Stimulated activated CD8-positive, alpha-beta memory T cell treated with anti-CD3 and anti-CD28 coated beads, Interleukin-7, amount 100 ng/mL, for 1 hour (primary cell): ENCODE results near the gene TEKT5.
"Not testable (repeated sequence)": the region's sequence is repeated elsewhere in the genome, so short reads cannot be mapped to it uniquely, and the experiment has no call there.

Experiments
- DNase-seq, 2 donors: peaks; one replicate each; pipeline ENCODE4 v3.0.0-alpha.2; 2020; ENCODE audit warnings: low read depth in 2 of 2

Gene TEKT5

DNA sequence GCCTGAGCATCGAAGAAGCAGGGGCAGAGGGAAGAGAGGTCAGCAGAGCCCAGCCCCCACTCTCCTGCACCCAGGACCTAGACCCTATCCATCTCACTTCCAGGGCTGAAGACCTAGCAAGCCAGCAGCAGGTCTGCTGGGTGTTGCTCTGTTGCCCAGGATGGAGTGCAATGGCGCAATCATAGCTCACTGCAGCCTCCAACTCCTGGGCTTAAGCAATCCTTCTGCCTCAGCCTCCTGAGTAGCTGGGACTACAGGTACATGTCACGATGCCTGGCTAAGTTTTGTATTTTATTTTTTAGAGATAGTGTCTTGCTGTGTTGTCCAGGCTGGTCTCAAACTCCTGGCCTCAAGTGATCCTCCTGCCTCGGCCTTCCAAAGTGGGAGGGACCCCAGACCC, 61.3 kb downstream of the TEKT5 start:
- DNase-seq, result not testable (repeated sequence)

DNA sequence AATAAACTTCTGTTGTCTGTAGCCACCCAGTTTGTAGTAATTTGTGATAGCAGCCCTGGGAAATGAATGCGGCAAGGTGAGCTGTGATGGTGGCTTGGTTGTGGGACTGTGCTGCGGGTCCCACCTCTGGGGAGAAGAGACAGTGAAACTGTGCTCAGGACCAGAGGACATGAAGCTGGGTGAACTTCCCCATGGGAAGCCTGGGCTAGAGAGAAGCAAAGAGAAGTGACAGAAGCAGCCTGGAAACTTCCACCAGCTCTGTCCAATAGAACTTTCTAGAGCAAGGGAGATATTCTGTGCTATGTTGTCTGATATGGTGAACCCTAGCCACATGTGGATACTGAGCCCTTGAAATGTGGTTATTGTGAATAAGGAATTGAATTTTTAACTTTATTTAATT, 62.8 kb downstream of the TEKT5 start:
- DNase-seq, result no peak

DNA sequence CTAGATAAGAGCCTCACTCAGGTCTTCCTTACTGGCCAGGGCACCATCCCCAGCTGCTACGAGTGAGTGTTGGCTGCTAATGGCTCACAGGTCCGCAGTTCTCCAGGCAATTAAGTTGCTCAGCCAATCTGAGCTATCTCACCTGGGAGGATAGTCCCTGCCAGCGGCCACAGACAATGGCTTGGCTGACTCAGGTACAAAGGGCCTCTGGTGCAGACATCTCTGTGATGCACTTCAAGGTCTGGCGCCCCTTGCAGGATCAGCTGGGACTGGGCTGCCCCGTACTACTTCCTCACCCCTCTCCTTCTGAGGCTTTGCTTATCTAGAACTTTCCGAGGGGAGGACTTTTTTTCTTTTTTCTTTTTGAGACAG, 65.2 kb downstream of the TEKT5 start:
- no peak for DNase-seq

DNA sequence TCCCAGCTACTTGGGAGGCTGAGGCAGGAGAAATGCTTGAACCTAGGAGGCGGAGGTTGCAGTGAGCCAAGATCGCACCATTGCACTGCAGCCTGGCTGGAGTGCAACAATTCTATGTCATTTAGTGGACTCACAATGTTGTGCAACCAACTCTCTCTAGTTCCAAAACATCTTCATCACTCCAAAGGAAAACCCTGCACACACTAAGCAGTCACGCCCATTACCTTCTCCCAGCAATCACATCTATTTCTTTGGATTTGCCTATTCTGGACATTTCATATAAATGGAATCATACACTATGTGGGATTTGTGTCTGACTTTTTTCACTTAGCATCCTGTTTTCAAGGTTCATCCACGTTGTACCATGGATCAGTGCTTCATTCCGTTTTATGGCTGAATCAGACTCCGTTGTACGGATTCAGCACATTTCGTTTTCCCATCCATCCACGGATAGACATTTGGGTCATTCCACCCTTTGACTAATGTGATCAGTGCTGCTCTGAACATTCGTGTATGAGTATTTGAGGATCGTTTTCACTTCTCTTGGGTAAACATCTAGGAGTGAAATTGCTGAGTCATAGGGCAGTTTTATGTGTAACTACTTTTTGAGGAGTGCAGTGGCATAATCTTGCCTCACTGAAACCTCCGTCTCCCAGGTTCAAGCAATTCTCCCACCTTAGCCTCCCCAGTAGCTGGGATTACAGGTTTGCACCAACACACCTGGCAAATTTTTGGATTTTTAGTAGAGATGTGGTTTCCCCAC, 69.0 kb downstream of the TEKT5 start:
- no peak for DNase-seq

DNA sequence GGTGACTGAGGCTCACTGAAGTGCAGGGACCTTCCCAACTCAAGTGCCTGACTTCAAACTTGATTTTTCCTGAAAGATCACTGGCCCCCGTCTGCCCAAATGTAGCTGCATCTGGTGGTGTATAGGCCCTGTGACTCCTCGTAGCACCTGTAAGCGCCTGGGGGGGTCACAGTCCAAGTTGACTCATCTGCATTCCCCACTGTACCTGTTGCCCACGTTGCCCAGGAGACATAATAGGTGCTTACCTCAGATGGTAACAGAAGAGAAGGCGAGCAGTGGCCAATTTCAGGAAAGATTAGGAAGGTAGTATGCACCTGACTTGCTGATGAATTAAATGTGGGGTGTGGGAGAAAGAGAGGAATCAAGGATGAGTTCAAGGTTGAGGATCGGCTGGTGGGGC, 70.2 kb downstream of the TEKT5 start:
- DNase-seq, result no peak

DNA sequence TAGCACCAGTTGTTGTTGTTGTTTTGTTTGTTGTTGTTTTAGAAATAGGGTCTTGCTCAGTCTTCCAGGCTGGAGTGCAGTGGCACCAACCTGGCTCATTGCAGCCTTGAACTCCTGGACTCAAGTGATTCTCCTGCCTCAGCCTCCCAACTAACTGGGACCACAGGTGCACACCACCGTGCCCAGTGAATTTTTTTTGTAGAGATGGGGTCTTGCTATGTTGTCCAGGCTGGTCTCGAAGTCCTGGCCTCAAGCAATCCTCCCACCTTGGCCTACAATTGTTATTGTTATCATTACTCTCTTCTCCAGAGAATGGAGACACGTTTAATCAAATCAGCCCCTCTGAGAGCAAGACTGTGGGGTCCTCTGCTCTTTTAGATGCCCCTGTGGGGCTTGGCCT, 71.7 kb downstream of the TEKT5 start:
- DNase-seq, result no peak

DNA sequence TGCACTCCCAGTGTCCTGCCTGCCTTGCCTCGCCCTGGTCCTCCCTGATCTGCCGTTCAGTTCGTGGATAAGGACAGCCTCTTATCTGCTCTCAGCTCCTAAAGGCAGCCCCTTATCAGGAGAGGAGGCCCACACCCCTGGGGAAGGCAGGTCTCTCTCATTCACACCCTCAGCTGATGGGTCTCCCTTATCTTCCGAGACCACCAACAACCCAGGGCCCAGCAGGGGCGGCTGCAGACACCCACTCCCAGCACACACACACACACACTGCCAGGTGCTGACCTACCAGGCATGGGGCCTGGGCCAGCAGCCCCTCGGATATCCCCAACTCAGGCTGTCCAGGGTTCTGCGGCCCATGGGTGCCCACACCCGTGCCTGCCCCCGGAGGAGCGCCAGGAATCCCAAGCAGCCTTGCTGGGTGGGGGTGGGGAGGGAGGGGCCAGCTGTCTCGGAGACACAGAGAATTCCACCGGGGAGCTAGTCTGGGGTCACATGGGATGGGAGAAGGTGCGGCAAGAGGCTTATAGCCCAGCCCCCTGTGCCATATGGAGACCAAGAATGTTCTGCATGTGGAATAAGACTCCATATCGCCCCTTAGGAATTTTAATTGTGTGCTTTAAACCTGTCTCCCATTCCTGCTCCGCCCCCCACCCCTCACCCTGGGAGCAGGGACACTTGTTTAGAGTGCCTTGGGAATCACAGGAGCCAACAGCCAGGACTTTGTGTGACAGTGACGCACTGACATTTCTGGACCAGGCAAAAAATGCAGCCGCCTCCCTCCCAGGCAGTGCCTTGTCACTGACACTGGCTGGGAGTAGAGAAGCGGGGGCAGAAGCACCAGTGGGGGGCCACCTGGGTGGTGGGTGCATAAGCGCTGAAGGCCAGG, 72.5 kb downstream of the TEKT5 start:
- no peak for DNase-seq

DNA sequence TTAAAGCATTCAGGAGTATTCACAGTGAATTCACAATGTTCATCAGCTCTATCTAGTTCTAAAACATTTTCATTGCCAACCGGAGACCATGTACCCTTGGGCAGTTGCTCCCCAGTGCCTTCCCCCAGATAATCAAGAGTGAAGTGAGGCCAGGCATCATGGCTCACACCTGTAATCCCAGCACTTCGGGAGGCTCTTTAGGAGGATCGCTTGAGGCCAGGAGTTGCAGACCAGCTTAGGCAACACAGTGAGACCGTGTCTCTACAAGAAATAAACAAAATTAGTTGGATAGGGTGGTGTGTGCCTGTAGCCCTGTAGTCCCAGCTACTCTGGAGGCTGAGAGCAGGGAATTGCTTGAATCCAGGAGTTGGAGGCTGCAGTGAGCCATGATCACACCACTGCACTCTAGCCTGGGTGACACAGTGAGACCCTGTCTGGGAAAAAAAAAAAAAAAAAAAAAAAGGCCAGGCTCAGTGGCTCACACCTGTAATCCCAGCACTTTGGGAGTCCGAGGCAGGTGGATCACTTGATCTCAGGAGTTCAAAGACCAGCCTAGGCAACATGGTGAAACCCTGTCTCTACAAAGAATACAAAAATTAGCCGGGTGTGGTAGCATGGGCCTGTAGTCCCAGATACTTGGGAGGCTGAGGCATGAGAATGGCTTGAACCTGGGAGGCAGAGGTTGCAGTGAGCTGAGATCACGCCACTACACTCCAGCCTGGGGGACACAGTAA, 73.3 kb downstream of the TEKT5 start:
- DNase-seq, result not testable (repeated sequence)

DNA sequence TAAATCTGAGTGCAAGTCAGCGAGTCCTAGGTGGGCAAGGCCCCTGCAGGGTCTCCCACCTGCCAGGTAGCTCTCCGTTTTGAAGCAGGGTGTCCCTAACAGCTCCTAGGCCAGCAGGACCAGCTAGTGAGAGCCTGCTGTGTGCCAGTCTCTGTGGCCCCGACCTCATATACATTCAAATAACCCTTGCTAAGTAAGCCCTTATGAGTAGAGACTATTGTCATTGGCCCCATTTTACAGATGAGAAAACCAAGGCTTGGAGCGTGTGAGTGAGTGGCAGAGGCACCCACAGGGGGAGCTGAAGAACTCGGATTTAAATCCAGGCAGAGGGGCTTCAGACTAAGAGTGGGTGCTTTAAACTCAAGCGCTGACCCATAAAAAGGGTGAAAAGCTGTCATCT, 74.6 kb downstream of the TEKT5 start:
- no peak for DNase-seq

DNA sequence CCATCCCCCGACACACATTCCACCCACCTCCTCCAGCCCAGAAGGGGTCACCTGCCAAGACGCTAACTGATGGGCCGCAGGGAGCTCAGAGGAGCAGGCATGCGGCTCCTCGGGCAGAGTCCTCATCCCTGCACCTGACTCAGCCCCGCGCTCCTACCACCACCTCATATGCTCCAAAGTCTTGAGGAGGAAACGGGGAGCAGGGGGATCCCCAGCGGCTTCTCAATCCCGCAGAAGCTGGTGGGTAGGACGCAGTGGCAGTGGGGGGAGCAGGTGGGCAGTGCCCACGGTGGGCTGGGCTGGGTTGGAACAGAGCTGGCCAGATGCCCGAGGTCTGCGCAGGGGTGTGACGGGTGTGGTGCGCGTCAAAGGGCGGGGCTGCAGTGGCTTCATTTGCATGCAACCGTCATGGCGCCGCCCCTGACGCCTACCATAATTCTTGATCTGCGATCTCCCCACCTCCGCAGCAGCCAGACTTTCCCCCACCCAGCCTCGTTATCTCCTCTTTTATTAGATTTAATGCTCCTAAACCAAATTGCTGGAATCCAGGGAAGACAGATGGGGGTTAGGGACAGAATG, 75.4 kb downstream of the TEKT5 start:
- no peak for DNase-seq

DNA sequence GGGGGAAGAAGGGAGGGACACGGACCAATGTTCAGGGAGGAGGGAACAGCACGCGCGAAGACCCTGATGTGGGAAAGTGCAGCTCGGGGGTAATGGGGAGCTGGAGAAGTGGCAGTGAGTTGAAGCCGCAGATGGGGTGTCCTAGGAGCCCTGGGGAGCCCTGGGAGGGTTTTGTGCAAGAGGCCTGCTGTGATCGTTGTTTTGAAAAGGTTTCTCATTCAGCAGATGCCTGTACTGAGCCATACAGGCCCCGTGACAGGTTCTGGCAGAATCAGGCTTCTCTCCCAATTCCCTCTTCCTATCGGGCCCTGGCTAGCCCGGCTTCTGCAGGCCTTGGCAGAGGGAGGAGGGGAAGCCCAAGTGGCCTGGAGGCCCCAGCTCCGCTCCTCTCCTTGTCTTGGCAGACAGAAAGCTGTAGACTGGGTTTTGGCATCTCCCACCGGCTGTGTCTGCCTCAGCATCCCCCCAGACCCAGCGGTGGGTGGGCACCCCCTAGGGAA, 76.0 kb downstream of the TEKT5 start:
- DNase-seq, result no peak

DNA sequence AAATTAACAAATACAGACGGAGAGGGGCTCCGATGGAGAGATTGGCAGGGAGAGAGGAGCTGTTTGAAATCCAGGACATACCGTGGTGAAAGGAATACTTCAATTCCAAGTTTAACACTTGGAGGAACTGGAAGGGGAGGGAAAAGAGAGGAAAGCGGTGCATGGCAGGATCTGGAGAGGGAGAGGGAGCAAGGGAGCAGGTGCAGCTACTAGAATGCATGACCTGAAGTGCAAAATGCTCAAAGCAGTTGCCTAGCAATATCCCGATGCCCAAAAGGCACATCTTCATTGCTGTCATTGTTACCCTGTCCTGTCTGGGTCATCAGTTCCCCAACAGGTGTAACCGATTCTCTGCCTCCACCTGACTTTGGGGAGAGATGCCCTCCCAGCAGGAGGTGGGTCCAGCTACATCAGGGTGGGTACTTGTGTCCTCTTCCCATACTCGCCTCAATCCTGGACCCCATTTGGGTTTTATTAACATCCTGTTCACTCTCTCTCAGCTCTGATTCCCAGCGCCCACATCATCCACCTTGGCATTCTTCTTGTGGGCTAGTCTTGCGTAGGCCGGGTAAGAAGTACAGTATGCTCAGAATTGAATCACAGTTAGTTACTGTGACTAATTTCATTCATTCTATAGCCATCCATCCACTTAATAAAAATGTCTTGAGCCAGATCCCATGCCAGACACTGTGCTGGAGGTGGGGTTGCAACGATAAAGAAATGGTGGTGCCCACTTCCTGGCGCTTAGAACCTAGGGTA, 76.9 kb downstream of the TEKT5 start:
- DNase-seq, result no peak

DNA sequence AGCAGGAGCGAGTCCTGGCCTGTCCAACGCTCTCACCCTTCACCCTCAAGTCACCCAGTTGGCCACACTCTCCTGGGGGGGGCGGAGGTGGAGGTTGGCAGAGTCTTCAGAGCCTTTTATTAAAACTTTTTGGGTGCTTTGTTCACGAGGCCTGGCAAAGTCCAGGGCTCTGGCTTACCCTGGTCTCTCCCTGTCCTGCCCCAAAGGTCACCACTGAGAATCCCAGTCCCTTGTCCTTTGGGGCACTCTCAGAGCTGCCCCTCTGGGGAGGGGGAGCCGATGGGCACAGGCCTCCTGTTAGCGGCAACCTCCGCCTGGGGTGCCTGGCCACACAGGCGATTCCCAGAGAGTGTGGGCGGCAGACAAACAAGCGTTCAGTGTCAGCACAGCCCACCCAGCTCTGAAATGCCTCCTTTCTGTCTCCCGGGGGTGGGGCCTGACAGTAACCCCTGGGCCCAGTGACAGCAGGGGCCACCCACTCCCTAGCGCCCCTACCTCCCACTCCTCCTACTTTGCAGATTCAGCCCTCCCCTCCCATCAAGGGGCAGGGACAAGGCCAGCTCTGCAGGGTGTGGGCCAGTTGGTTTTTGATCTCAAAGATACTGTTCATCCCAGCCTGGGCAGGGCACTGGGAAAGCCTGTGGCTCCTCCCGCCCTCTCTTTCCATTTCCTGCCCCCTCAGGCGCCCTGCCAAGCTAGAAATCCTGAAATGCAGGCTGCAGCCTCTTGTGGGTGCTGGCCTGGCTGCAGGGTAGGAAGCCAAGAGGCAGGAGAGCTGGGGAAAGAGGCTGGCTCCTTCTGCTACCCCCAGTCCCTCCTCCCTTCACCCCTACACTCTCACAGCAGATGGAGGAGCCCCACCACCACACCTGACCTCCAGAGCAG, 77.7 kb downstream of the TEKT5 start:
- DNase-seq, result no peak

DNA sequence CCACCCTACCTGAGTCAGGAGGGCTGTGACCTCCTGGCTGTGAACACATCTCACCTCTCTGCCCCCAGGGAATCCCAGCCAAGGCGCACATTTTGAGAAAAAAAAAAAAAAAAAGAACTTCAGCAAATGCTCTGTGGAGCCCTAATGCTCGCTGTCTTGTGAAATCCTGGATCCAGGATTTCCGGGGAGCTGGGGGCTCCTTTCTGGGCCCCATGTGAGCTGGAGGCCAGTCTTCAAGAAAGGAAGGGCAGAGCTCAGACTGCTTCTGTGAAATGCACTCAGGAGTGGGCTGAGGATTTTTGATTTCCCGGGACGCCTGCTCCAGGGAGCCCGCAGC, 78.3 kb downstream of the TEKT5 start:
- DNase-seq, result no peak

DNA sequence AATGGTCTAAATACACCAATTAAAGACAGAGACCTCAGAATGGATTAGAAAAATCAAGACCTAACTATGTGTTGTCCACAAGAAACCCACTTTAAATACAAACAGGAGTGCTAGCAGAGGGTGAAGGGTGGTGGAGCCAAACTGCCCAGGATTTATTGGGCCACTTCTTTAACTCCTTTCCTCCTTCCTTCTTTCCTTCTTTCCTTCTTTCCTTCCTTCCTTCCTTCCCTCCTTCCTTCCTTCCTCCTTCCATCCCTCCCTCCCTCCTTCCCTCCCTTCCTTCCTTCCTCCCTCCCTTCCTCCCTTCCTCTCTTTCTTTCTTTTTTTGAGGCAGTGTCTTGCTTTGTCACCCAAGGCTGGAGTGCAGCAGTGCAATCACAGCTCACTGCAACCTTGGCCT, 80.0 kb downstream of the TEKT5 start:
- no peak for DNase-seq

DNA sequence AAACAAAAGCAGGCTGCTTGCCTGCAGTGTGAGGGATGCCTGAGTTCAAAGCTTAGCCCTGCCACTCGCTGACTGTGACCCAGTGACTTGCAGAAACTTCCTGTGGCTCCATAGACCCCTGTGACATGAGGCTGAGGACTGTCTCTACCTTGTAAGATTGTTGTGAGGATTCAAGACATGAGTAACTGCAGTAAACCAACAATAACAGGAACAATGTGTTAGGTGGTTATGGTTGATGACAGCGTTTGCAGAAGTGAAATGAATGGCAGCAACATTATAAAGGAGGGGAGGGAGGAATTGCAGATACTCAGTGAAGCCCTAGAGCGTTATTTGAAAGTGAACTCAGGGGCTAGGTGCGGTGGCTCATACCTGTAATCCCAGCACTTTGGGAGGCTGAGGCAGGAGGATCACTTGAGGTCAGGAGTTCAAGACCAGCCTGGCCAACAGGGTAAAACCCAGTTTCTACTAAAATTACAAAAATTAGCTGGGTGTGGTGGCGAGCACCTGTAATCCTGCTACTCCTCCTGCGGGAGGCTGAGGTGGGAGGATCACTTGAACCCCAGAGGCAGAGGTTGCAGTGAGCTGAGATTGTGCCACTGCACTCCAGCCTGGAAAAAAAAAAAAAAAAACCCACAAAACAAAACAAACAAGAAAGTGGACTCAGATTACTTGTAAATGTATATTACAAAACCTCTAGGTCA, 80.8 kb downstream of the TEKT5 start:
- DNase-seq, result no peak

DNA sequence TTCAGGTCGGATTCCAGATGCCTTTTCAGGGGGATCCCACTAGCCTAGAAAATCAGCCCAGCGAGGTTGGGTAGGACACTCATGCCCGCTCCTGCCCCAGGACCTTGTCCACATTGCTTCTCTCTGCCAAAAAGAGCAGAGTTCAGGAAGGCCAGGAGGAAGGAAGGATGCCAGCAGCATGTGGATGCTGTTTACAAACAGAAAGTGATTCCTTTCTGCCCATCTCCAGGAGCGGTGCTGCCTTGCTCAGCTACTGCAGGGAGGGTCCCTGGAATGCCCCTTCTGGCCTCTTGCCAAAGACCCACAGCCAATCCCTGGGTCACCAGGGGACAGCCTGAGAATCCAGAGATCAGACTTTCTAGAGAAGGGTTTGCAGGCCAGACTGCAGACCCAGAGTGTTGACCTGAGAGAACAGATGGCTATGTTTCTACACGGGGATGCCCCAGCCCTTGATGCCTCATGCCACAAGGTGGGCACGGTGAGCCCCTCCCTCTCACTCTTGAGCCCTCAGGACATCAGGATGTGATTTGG, 82.0 kb downstream of the TEKT5 start:
- no peak for DNase-seq

DNA sequence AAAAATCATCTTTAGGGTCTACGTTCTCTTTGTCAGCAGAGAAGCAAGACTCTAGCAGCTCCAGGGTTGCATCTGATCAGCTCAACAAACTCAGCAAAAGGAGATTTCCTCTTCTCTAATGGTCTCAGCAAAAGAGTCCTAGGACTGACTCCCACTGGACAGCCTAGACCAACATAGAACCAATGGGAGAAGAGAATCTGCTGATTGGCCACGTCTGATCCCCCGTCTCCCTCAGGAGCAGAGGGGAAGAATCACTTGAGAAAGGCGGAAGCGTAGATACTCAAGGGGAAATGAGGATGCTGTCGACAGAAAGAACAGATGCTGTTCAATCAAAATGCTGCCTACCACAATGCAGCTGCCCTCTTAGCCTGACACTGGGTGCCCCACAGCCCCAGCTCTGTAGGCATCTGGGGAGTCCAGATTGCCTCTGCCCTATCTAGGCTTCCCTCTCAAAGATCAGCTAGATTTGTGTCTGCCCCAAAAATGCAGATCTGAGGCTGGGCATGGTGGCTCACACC, 82.8 kb downstream of the TEKT5 start:
- no peak for DNase-seq

DNA sequence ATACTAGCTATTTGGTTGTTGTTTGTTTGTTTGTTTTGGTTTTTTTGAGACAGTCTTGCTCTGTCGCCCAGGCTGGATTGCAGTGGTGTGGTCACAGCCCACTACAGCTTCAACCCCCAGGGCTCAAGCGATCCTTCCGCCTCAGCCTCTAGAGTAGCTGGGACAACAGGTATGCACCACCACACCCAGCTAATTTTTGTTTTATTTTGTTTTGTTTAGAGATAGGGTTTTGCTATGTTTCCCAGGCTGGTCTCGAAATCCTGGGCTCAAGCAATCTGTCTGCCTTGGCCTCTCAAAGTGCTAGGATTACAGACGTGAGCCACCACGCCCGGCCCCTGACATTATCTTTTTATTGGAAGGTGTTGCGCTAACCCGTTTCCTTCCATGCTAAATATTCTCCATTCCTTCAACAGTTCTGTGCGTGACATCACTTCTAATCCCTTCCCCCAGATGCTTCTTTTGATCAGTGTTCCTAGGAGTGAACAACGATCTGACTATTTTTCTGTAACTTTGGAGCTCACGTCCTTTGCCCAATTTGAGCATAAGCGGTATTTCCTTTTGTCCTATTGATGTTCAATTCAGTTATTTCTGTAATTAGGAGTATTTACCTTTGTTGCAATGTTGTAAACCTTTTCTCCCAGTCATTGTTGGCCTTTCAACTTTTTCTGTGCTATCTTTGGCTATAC, 84.1 kb downstream of the TEKT5 start:
- DNase-seq, result no peak
